NB4 (cell line): Measurements from ENCODE around the gene SLC1A4.
"Not testable (repeated sequence)": the region's sequence is repeated elsewhere in the genome, so short reads cannot be mapped to it uniquely, and the experiment has no call there.

ENCODE experiments used
- DNase-seq: peaks from one replicate; pipeline ENCODE4 v3.0.0; 2010; ENCODE audit warnings: low read depth
- H3K4me3 ChIP-seq: one replicate; pipeline ENCODE4 v1.5.1; 2011; ENCODE audit warnings: mild to moderate bottlenecking, low read depth, low read length, moderate library complexity
- CTCF ChIP-seq: IDR thresholded peaks from one replicate; pipeline ENCODE4 v1.5.1; 2012; ENCODE audit warnings: low read depth, low read length
- MAX ChIP-seq: IDR thresholded peaks from 2 replicates; pipeline ENCODE4 v1.6.1; 2011; ENCODE audit warnings: low read depth, low read length
- MYC ChIP-seq: IDR thresholded peaks from 2 replicates; pipeline ENCODE4 v1.6.1; 2011; ENCODE audit warnings: low read depth, low read length
- POLR2A ChIP-seq: IDR thresholded peaks from 2 replicates; pipeline ENCODE4 v1.6.1; 2011; ENCODE audit warnings: mild to moderate bottlenecking; ENCODE audit not compliant: insufficient read length; ENCODE audit errors: extremely low read depth

SLC1A4 gene

GRCh38 chr2:65000644-65001043 lies 11.4 kb downstream of the SLC1A4 start:
- DNase-seq, result no peak
- TF ChIP-seq POLR2A (no peak), MYC (no peak), CTCF (no peak), MAX (no peak)

GRCh38 chr2:65003037-65003436 lies 13.8 kb downstream of the SLC1A4 start:
- H3K4me3 ChIP-seq, result no peak overlapping the region
- TF ChIP-seq MAX (no peak), MYC (no peak), CTCF (no peak), POLR2A (no peak)
- DNase-seq, result no peak

More at GRCh38 chr2:65000644-65001043, 11.4 kb downstream of the SLC1A4 start:
- no peak overlapping the region for H3K4me3 ChIP-seq

- H3K4me3 ChIP-seq, DNase-seq: not testable (repeated sequence)
Observed at GRCh38 chr2:65004232-65004631, 15.0 kb downstream of the SLC1A4 start.

GRCh38 chr2:65013776-65014175 lies 24.6 kb downstream of the SLC1A4 start:
- no peak for DNase-seq
- H3K4me3 ChIP-seq, result no peak overlapping the region
- no peak for TF ChIP-seq POLR2A
- TF ChIP-seq MAX, result no peak
- no peak for TF ChIP-seq CTCF
- TF ChIP-seq MYC, result no peak

- no peak overlapping the region for H3K4me3 ChIP-seq
- TF ChIP-seq MAX (no peak), CTCF (no peak), POLR2A (no peak), MYC (no peak)
- DNase-seq, result no peak
Observed at GRCh38 chr2:65015731-65016130, 26.5 kb downstream of the SLC1A4 start.

GRCh38 chr2:65016789-65017188 lies 27.6 kb downstream of the SLC1A4 start:
- DNase-seq, result peak; percentile 39
- peak overlapping the region; percentile 3 for H3K4me3 ChIP-seq
- TF ChIP-seq POLR2A (no peak), CTCF (no peak), MAX (no peak), MYC (no peak)
